Coronary artery (tissue), 2 donors: ENCODE data around the gene C4orf50.

Experiments used
- DNase-seq: peaks from one replicate; pipeline ENCODE4 v3.0.0-alpha.2; 2017; ENCODE audit warnings: low spot score
- H3K27ac ChIP-seq, 2 donors: fragments of 200-600 bp; sonication (generic); one replicate each; pipeline ENCODE4 v1.5.1; 2016 to 2019
- H3K4me3 ChIP-seq: fragments of 200-600 bp; sonication (generic); 2 replicates; pipeline ENCODE4 v1.5.1; 2016; ENCODE audit warnings: mild to moderate bottlenecking, moderate library complexity
- CTCF ChIP-seq: fragments of 200-600 bp; sonication (generic); IDR thresholded peaks from one replicate; pipeline ENCODE4 v1.5.1; 2019; ENCODE audit warnings: antibody characterized with exemption

C4orf50 gene

GRCh38 chr4:5893591-5893990 is 124.6 kb downstream of the C4orf50 start:
- no peak for DNase-seq
- TF ChIP-seq CTCF = no peak
- Histone ChIP-seq H3K4me3 (no peak overlapping the region), H3K27ac (no peak overlapping the region)

GRCh38 chr4:5893004-5893580 is 125.1 kb downstream of the C4orf50 start, which contains the start of gene CRMP1:
Gene CRMP1, minus strand, starts transcription at chr4:5893086. Its CDS starts 117 bp downstream, at chr4:5892969.
- no peak within 1 kb of the TSS for H3K27ac ChIP-seq
- H3K4me3 ChIP-seq = peak within 1 kb of the TSS; percentile 45
- no peak for DNase-seq
- no peak for TF ChIP-seq CTCF

GRCh38 chr4:5892323-5893003 is 125.8 kb downstream of the C4orf50 start:
- TF ChIP-seq CTCF = no peak
- no peak for DNase-seq
- Histone ChIP-seq H3K27ac (no peak overlapping the region), H3K4me3 (peak overlapping the region; percentile 45)

- Histone ChIP-seq H3K27ac (no peak overlapping the region), H3K4me3 (no peak overlapping the region)
- TF ChIP-seq CTCF = no peak
- no peak for DNase-seq
These were observed 126.5 kb downstream of the C4orf50 start for GRCh38 chr4:5891563-5892322.

- DNase-seq = no peak
- Histone ChIP-seq H3K27ac (no peak overlapping the region), H3K4me3 (peak overlapping the region; percentile 53)
- TF ChIP-seq CTCF = no peak
These were observed 128.0 kb downstream of the C4orf50 start for GRCh38 chr4:5890063-5890727.

- TF ChIP-seq CTCF = no peak
- H3K27ac ChIP-seq = no peak overlapping the region
- peak overlapping the region; percentile 63 for H3K4me3 ChIP-seq
- no peak for DNase-seq
These were observed 129.1 kb downstream of the C4orf50 start for GRCh38 chr4:5889002-5889696.
